DMS 273 treated with DMSO at 0.1 percent for 48 hours (cell line): ENCODE results near the gene RAB41.
"Not testable (repeated sequence)": the region's sequence is repeated elsewhere in the genome, so short reads cannot be mapped to it uniquely, and the experiment has no call there.

Experiments
- DNase-seq: peaks from one replicate; lab custom pipeline; 2025; lab: John Stamatoyannopoulos, UW

RAB41 gene

DNA sequence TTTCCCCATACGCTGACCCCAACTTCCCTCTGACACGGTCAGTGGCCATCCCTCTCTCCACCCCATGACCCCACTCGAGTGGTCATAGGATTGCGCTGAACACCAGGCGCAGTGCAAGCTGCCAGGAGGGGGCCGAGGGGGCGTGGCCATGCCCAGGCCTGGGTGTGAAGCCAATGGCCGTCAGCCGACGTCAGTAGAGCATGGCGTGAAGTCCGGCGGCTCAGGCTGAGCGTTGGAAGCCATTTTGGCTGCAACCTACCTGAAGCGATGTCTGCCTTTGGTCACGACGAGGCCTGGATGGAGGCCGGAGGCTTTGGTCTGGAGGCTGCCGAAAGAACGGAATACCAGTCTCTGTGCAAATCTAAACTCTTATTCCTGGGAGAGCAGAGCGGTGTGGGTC lies at the start of gene RAB41:
Gene RAB41 (plus strand): TSS at position 222 of the 400 bp plus-strand sequence. CDS start 46 bp downstream, at position 268.
- DNase-seq, result no peak

DNA sequence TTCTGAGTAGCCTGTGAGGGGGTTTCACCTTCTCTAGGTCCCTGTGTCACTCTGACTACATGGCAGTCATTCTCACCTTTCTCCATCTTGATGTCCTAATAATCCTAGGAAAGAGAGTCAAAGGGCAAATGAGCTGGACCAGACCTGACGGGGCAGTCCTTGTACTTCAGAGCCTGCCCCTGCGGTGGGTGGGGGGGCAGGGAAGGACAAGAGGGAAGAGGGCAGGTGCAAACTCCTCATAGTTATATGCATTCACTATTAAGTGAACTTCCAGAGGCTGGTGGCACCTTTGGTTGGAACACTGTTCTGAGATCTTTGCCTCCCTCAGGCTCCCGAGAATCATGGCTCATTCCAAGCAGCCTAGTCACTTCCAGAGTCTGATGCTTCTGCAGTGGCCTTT lies 47.6 kb upstream of the RAB41 start, which contains the start of gene AWAT1:
Gene AWAT1 (plus strand): TSS at position 301 of the 400 bp plus-strand sequence. CDS start 41 bp downstream, at position 342.
- no peak for DNase-seq

DNA sequence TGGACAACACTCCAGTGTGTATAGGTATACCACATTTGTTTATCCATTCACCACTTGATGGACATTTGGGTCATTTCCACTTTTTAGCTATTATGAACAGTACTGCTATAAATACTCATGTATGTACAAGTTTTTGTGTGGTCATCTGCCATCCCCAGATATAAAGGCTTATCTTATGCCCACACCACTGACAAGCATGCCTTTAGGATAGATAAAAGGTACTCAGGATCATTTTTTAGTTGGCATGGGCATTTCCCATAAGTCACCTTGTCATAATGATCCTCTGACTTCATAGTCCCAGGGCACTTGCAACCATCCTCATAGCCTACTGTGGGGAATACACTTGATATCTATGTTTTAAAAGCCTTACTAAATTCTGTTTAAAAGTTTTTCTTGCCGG lies 41.2 kb upstream of the RAB41 start:
- DNase-seq, result no peak

DNA sequence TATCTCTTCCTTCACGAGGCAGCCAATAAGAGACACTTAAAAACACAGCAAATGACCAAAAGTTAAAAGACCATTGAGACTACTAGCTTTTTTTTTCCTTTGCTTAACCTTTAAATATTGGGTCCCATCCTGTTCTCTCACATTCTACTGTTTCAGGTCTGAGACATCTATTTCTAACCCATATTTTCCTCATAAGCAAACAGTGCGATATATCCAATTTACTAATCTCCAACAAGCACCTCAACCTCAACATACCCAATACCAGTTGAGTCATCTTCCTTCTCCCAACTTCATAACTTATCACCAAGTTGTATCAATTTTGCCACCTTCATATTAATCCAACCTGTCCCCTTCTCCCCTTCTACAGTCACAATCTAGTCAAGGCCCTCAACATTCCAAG lies 40.5 kb upstream of the RAB41 start:
- no peak for DNase-seq

DNA sequence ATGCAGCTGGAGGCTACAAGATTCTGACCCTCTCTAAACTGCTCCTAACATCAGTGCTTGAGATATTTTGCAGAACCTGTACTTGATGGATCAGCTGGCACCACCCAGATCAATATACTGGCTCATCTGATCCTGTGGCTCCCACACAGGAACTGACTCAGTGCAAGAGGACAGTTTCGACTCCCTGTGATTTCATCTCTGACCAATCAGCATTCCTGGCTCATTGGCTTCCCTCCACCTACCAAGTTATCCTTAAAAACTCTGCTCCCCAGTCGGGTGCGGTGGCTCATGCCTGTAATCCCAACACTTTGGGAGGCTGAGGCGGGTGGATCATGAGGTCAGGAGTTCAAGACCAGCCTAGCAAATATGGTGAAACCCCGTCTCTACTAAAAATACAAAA lies 38.4 kb upstream of the RAB41 start:
- not testable (repeated sequence) for DNase-seq

DNA sequence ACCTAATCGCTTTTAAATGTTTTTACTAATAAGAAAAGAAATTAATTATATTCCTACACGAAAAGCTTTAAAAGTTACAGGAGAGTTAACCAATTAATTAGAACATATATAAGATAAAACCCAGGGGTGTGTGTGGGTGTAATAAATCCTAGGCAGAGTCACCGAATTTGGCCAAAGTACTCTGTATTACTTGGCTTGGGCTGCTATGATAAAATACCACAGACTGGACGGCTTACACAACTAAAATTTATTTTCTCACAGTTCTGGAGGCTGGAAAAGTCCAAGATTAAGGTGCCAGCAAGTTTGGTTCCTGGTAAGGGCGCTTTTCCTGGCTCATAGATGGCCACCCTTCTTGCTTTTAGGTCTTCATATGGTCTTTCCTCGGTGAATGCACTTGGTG lies 37.1 kb upstream of the RAB41 start:
- DNase-seq, result no peak

DNA sequence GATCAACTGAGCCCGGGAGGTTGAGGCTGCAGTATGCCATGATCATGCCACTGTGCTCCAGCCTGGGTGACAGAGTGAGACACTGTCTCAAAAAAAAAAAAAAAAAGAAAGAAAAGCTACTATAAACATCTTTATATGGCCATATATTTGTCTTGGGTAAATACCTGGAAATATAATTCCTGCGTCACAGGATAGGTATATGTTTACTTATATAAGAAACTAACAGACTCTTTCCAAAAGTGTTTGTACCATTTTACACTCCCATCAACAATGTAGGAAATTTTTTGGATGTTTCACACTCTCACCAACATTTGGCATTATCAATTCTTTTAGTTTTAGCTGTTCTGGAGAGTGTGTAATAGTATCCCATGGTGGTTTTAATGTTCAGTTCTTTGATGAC lies 34.7 kb upstream of the RAB41 start:
- DNase-seq, result no peak

DNA sequence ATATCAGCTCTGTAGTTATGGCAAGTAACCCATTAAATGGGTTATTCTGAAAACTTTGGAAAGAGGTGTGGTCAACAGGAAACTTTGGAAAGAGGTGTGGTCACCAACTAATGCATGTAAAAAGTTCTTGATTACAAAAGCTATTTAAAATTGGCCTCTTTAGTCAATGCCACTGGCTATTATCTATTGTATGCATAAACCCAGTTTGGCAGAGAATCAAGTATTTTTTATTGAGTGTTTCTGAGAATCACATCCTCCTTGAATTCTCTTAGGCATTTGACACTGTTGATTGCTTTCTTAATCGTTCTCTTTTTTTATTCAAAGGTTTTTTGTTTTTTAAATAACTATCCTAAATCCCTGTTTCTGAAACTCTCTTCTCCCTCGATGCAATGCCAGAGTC lies 29.5 kb upstream of the RAB41 start:
- DNase-seq, result no peak

DNA sequence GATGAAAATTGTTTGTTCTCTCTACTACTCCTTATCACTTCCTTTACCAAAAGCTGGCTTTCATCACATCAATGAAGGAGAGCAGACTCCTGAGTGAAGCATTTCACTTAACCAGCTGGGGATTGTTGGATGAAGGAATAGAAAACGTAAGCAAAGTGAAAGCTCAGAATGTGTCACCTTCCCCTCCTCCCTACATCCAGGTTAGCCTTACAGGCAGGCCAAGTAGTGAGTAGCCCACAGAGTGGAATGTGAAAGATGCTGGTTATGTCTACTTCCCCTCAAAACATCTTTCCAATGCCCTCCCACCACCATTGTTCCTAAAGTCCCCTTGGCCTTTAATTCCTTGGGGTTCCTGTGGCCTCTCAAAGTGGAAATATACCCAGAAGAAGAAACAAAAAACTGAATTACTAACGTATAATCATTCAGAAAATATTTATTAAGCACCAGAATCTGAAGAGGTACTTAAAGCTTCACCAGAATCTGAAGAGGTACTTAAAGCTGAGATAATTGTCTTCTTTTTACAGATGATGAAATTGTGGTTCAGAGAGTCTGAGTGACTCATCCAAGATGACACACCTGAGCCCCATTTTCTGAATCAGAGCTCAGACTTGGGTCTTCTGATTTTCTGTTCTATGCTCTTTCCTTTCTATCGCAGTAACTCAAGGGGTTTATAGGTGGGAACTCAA lies 28.5 kb upstream of the RAB41 start:
- no peak for DNase-seq

DNA sequence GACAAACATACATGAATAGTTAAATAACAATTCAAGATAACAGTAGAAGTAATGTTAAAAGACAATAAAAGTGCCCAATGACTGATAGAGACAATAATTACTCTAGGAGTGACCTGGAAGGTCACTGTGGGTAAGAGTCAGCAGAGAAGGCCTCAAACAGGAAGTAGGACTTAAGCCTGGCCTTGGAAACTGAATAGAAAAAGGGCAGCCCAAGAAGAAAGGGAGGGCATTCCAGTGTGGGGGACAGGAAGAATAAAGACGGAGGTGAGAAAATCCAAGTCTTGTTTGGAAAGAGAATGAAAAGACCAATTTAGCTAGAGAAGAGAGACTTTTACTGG lies 27.9 kb upstream of the RAB41 start:
- no peak for DNase-seq

DNA sequence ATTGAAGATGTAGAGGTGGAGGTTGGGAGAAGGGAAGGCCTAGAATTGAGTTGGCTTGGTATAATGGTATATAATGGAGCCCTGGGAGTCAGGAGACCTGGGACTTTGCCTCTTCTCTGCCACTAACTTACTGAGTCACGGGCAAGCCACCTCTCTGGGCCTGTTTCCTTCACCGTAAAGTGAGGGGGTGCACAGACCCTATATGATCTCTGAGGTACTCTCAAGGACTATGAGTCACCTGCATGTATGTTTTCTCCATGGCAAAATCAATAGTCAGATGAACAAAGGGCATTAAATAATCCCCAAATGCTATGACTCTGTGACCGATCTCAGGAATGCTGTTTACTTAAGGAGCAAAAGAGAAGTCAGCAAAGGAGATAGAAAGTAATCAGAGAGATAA lies 27.1 kb upstream of the RAB41 start:
- no peak for DNase-seq

DNA sequence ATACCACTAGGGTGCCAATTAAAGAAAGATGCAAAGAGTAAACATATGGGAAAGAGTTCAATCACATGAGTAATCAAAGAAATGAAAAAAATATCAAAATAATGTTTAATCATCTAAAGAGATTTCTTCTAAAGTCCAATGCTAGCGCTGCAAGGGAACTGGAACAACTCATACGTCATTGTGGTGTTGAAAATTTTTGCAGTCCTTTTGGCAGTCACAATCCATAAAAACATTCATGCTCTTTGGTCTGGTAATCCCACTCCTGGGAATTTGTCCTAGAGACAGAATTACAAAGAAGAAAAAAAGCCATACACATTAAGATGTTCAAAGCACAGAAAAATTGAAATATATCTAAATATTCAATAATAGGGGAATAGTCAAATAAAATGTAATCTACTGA lies 26.5 kb upstream of the RAB41 start:
- no peak for DNase-seq

DNA sequence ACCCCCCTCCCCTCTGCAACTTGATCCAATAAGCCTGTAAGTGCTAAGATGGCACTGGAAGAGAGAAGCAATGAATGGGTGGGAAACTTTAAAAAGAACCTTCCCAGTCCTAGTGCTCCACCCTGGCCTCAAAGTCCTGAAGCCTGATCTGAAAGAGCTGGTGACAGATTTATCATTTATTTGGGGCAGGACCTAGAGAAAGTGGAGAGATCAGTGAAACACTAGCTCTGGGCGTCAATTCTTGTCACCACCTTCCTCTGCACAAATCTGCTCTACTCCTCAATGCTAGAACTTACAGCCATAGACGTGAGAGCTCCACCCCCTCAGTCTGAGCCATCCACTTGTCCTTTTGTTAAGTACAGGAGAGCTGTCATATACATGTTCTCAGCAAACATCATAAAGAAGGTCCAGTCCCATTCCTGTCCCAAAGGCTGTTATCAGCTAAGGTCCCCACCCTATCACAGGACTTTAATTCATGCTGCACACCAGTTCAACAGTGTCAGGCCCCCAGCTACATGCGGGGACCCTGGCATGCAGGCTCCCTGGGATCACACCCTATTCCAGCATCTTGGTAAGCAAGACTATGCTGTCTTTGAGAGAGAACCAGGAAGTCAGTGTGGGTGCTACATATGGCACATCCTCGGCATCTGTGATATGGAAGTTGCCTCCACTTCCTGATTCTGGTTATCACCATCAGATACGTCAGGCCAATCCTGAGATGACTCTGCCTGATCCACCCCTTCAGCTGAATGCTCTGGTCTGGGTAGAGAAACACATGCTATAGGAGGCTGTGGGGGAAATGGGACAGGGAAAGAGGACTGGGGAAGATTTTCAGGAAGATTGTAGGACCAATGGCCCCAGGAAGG lies 24.3 kb upstream of the RAB41 start:
- DNase-seq, result no peak

DNA sequence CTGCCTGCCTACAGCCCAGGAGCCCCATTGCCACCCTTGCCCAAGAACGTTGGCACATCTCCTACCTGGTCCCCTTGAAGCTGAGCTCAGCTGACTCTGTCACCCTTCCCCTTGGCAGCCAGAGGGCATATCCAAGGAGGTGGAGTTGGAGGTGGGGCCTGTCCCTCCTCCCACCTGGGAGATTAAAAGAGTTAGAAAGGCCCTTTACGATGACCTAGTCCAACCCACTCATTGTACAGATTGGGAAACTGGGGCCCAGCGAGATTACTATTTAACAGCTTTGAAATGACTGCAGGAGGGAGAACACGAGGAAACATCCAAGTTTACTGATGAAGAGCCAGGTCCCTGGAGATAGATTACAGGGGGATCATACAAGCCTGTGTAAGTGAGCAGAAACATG lies 21.9 kb upstream of the RAB41 start, which contains the start of gene P2RY4:
Gene P2RY4 (minus strand): TSS at position 101 of the 400 bp plus-strand sequence. CDS start 580 bp downstream, outside the sequence.
- DNase-seq, result no peak

DNA sequence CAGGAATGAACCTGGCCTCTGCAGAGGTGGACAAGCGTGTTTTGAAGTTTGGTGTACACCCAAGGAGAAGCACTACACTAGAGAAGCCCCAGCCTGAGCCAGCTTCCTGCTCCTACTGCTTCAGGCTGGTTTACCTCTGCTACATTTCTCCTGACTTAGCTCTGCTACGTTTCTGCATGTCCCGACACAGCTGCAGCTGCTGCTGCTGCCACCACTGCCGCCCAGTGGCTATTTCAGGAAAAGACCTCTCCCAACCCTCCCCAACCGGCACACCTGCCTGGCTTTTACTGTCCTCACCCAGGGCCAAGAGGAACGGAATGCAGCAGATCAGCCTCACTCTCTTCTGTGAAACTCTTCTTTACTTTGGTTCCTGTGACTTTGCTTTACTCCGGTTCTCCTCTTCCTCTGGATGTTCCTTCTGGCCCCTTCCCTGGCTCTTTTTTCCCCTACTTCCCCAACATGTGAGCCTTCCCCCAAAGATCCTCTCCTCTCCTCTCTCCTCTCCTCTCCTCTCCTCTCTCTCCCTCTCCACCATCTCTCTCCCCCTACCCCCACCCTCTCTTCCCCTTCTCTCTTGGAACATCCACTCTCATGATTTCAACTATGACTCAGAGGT lies 18.9 kb upstream of the RAB41 start:
- DNase-seq, result peak; percentile 2

DNA sequence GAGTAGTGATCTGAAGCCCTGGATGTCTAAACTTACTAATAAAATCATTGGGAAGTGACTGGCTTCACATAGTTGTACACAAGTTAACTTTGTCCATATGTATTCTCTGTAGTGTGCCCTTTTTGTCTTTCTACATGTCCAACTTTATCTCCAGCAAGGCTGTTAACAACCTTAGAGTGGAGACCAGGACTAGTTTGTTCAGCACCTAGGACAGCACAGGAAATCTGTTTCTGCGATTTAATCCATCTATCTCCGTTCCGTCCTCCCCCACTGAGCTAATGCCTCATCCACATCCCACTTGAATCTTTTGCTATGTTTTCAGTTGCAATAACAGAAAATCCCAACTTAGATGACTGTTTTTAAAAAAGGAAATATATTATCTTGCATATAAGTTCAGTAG lies 17.2 kb upstream of the RAB41 start:
- no peak for DNase-seq

DNA sequence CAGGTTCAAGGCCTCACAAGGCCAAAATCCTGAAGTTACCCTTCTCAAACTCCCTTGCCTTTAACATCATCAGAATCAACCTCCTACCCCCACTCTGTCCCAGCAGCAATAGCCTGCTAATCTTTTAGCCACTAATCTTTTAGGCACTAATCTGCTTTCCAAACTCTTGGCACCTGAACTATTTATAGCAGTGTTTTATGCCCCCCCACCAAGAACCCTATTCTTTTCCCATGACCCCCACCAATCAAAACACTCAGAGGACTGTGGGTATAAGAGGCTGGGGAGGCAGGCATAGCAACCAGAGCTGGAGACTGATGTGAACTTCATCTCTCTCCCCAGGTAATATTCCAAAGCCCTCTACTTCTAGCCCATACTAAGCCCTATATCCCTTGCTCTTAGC lies 13.9 kb upstream of the RAB41 start, which contains the start of gene ARR3:
Gene ARR3 (plus strand): TSS at position 301 of the 400 bp plus-strand sequence. CDS start 1,052 bp downstream, outside the sequence.
- no peak for DNase-seq

DNA sequence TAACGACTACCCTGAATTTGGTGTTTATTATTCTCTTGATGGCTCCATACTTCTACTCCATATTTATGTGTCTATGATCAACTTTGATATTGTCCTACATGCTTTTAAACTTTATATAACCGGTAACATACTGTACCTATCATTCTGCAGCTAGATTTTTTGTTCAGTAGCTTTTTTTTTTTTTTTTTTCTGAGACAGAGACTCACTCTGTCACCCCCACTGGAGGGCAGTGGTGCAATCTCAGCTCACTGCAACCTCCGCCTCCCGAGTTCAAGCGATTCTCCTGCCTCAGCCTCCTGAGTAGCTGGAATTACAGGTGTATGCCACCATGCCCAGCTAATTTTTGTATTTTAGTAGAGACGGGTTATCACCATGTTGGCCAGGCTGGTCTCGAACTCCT lies 7.9 kb upstream of the RAB41 start:
- DNase-seq, result not testable (repeated sequence)

DNA sequence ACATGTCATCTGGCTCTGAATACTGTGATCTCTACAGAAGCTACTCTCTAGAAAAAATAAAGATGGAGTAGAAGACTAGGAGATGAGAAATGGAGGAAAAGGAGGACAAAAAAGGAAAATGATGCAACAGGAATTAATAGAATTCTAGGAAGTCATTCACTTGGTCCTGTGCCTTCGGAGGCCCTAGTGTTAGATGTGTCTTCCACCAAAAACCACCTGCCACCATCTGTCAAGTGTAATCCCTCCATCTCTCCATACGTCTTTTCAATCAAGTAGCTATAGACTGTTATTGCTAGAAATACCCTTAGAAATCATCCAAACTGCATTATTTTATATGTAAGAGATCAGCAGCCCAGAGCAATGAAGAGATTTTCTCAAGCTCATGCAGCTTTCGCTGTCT lies 2.9 kb upstream of the RAB41 start:
- DNase-seq, result no peak

DNA sequence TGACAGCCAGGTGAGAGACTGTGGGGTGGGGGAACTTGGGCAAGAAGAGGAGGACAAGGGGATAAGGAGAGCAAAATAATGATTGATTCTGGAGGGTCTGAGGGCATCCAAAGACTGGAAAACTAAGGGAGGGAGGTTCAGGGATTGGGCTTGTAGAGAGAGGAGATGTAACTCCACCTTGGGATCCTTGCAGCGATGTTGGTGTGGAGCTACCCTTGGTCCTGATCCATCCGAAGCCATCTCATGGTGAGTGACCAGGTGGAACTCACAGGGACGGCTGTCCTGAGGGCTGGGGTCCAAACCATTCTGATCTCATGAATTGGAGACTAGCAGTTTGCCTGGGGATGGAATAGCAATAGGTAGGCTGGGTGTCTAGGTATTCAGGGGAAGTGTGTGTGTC lies 1.4 kb upstream of the RAB41 start:
- DNase-seq, result no peak

DNA sequence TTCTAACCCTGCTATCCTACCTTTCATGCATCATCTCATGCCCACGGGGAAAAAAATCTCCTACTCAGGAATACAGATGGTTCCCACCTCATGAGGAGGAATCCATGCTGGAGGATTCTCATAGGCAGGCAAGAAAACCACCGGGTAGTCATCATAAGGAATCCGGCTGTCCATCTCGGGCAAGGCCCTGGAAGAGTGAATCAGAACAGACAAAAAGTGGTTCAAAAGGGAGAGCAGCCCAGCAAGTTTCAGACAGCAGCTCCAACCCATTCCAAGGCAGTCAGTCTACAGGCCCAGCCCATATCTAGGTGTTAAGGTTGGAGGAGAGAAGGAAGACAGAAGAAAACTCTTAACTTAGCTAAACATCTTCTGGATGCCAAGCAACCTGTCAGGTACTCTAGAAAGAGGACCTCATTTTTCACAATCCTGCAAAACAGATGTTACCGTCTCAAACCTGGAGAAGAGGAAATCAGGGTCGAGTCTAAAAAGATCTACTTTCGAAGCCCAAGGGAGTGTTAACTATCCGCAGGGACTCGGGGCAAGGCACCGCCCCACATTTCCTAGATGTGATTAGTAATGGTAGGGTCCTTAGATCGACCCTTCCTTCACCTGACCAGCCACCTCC lies 7.3 kb downstream of the RAB41 start:
- no peak for DNase-seq
